Smooth muscle cell of the umbilical artery (primary cell): ENCODE results near the gene TMEM209. TPM values are rescaled to one million over a fixed set of nuclear protein-coding genes. Genes with fewer than 3 reads are reported as not detected.

Experiments used
- total RNA-seq: library from RNA; depleted of rRNA; stranded (reverse); fragments of >200 nt; gene quantifications from 2 replicates; pipeline ENCODE4 v1.2.3, GENCODE V29; 2014

The TMEM209 gene
- total RNA-seq, result 9.2 and 9.9 TPM in 2 replicates

GRCh38 chr7:130205084-130205947 is at the start of gene TMEM209:
Gene TMEM209, minus strand, starts transcription at chr7:130205406. Its CDS starts 31 bp downstream, at chr7:130205375.

DNA sequence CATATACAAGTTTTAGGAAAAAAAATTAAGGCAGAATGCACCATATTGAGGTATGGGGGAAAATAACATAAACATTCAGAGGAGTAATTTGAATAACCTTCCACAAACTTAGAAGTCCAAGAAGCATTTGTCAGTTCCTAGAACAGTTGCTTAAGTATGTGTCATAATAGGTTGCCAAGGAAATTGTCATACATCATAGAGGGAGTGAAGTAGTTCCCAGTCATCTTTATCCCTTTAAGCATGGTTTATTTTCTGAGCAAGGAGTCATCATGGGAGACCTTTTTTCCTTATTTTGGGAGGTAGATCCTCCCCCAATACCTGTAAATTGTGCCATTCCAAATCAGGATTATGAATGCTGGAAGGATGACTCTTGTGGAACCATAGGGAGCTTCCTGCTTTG is 2.4 kb upstream of the TMEM209 start, which contains the start of gene SSMEM1:
Gene SSMEM1 (plus strand): TSS at position 219 of the 400 bp plus-strand sequence. CDS start 51 bp downstream, at position 270.

Other genes starting within 250 kb of the TMEM209 start
- gene ZC3HC1, start 154.0 kb downstream of the TMEM209 start, total RNA-seq, result 13.1 and 14.4 TPM in 2 replicates
- gene KLHDC10, start 134.9 kb downstream of the TMEM209 start, total RNA-seq, result 37.1 and 39.5 TPM in 2 replicates
- 0.30 TPM in 1 of 2 replicates, not detected in the other for gene SSMEM1, start 2.5 kb upstream of the TMEM209 start, total RNA-seq
- gene CPA2, start 61.5 kb upstream of the TMEM209 start, total RNA-seq, result not detected in 2 replicates
- 113 and 524 TPM in 2 replicates for gene CPA4, start 87.8 kb upstream of the TMEM209 start, total RNA-seq
- gene CPA5, start 139.4 kb upstream of the TMEM209 start, total RNA-seq, result not detected in 2 replicates
- gene CPA1, start 175.1 kb upstream of the TMEM209 start, total RNA-seq, result 0.30 TPM in 1 of 2 replicates, not detected in the other
- 13.4 and 16.4 TPM in 2 replicates for gene CEP41, start 235.6 kb upstream of the TMEM209 start, total RNA-seq